ENCODE data around the gene TNPO2.
A peak's percentile ranks its signal among the peaks of the same experiment; 100 is the strongest.

Gene TNPO2

DNA sequence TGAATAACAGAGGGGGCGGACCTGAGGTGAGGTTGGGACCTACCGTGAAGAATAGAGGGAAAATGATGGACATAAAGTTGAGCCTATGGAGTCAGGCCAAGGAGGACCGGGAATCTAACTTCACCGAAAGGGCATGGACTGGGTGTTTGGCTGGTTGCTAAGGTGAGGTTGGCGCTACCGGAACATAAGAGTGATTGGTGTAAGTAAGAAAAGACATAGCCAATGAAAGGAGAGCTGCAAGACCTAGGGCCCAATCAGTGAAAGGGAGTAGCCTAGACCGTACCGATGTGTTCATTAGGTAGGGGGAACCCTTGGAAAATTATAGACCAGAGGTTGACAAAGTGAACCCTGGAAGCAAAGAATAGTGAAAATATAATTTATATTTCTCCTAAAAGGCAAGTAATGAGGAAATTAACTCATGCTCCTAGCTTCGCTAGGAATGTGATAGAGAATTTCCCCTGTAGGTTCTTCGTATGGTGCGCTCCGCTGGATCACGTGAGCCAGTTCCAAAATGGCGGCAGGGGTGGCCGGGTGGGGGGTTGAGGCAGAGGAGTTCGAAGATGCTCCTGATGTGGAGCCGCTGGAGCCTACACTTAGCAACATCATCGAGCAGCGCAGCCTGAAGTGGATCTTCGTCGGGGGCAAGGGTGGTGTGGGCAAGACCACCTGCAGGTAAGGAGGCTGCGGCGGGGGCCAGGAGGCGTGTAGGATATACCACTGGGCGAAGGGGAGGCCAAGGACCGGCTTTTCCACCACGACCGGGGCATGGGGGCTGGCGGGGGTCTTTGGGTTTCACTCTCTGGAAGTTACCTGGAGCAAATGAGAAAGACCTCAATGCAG, 13.5 kb upstream of the TNPO2 start, which contains the start of gene GET3:
GET3 (plus strand) TSS at position 503 of the 840 bp plus-strand sequence; CDS start at position 512, 9 bp downstream.
- peak within 1 kb of the TSS; percentile 93 for H3K27ac ChIP-seq
- TF ChIP-seq, protein P1, sequence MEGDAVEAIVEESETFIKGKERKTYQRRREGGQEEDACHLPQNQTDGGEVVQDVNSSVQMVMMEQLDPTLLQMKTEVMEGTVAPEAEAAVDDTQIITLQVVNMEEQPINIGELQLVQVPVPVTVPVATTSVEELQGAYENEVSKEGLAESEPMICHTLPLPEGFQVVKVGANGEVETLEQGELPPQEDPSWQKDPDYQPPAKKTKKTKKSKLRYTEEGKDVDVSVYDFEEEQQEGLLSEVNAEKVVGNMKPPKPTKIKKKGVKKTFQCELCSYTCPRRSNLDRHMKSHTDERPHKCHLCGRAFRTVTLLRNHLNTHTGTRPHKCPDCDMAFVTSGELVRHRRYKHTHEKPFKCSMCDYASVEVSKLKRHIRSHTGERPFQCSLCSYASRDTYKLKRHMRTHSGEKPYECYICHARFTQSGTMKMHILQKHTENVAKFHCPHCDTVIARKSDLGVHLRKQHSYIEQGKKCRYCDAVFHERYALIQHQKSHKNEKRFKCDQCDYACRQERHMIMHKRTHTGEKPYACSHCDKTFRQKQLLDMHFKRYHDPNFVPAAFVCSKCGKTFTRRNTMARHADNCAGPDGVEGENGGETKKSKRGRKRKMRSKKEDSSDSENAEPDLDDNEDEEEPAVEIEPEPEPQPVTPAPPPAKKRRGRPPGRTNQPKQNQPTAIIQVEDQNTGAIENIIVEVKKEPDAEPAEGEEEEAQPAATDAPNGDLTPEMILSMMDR (IDR thresholded peaks at IDR 0.05): no peak
- no peak for TF ChIP-seq ZFX (IDR thresholded peaks at IDR 0.05; ENCODE audit: borderline replicate concordance)

GRCh38 chr19:12733369-12734214, 9.9 kb upstream of the TNPO2 start:
- H3K27ac ChIP-seq: peak overlapping the region; percentile 93
- TF ChIP-seq ZFX (IDR thresholded peaks at IDR 0.05; ENCODE audit: borderline replicate concordance): no peak
- TF ChIP-seq, protein P1 (IDR thresholded peaks at IDR 0.05): peak; percentile 47

DNA sequence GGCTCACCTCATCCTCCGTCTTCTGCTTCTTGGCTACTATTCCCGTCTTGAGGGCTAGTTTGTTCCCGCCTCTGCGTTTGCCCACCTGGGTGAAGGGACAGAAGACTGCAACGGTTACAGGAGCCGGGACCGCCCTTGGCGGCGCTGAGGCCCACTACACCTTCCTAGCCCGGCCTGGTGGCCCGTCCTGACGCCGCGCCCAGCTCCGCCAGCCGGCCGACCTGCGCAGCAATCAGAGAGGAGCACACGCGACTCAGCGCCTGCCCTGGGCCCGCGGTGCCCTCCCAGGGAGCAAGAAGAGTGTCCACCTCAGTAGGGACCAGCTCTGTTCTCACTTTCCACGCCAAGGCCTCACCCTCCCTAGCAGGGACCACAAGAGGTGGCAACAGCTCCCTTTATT, 7.6 kb upstream of the TNPO2 start:
- TF ChIP-seq ZFX (IDR thresholded peaks at IDR 0.05; ENCODE audit: borderline replicate concordance): no peak
- TF ChIP-seq, protein P1 (IDR thresholded peaks at IDR 0.05): no peak
- H3K27ac ChIP-seq: no peak overlapping the region

DNA sequence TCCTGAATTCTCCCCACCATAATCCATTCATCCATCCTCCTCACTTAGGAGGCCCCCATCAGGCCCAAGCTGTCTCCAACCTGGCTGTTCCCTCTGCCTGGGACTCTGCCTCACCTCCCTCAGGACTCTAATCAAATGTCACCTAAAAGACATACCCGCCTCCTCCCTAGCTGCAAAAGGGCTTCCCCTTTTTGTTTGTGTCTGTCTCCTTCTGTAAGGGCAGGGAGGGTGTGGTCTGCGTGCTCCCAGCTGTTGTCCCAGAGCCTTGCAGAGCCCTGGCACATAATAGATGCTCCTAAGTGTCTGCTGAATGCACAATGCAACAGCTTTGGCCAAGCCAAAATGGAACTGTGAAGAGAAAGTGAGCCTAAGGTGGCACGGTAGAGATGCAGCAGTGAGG, 6.3 kb upstream of the TNPO2 start:
- TF ChIP-seq, protein P1 (IDR thresholded peaks at IDR 0.05): no peak
- no peak for TF ChIP-seq ZFX (IDR thresholded peaks at IDR 0.05; ENCODE audit: borderline replicate concordance)
- no peak overlapping the region for H3K27ac ChIP-seq

DNA sequence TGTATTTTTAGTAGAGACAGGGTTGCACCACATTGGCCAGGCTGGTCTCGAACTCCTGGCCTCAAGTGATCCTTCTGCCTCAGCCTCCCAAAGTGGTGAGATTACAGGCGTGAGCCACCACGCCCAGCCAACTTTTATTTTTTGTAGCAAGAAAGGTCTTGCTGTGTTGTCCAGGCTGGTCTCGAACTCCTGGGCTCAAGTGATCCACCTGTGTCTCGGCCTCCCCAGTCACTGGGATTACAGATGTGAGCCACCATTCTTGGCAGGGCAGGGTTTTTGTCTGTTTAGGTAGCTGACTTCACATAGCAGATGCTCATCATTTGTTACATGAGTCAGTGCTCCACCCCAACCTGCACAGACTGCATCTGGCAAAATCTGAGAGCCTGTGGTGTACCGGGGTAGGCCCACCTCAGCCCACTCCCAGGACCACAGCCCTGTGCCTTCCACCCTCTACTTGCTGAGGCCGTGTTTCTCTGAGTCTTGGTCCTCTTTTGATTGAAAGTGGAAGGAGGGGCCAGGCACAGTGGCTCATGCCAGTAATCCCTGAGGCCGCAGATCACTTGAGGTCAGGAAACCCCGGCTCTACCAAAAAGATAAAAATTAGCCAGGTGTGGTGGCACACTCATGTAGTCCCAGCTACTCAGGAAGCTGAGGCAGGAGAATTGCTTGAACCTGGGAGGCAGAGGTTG, 4.2 kb upstream of the TNPO2 start:
- H3K27ac ChIP-seq: no peak overlapping the region
- no peak for TF ChIP-seq ZFX (IDR thresholded peaks at IDR 0.05; ENCODE audit: borderline replicate concordance)
- TF ChIP-seq, protein P1 (IDR thresholded peaks at IDR 0.05): no peak

DNA sequence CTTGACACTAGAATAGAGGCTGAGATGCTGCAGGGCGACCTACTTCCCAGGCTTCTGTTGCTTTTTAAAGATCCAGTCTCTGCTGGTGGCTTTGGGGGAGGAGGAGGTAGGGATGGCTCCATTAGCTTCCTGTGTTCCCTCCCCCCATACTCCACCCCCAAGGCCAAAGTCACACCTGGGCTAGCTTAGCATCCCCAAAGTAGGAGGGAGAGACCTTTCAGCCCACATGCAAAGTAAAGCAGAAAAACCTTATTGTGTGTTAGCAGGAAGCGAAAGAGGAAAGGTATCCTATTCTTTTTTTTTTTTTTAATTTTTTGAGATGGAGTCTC, 3.2 kb upstream of the TNPO2 start:
- TF ChIP-seq ZFX (IDR thresholded peaks at IDR 0.05; ENCODE audit: borderline replicate concordance): no peak
- TF ChIP-seq, protein P1 (IDR thresholded peaks at IDR 0.05): no peak
- H3K27ac ChIP-seq: peak overlapping the region; percentile 27

GRCh38 chr19:12725612-12726011, 1.9 kb upstream of the TNPO2 start:
- H3K27ac ChIP-seq: 0 out of 2 replicates have a peak overlapping the region, but pooled peaks have one; percentile 4

Measured in 22Rv1 (cell line).